T1000 (cell line): ENCODE results near the gene LITAF.
"Not testable (repeated sequence)": the region's sequence is repeated elsewhere in the genome, so short reads cannot be mapped to it uniquely, and the experiment has no call there.

ENCODE experiments used
- DNase-seq: peaks from one replicate; lab custom pipeline; 2025; ENCODE audit warnings: mixed read lengths; lab: John Stamatoyannopoulos, UW

LITAF gene

DNA sequence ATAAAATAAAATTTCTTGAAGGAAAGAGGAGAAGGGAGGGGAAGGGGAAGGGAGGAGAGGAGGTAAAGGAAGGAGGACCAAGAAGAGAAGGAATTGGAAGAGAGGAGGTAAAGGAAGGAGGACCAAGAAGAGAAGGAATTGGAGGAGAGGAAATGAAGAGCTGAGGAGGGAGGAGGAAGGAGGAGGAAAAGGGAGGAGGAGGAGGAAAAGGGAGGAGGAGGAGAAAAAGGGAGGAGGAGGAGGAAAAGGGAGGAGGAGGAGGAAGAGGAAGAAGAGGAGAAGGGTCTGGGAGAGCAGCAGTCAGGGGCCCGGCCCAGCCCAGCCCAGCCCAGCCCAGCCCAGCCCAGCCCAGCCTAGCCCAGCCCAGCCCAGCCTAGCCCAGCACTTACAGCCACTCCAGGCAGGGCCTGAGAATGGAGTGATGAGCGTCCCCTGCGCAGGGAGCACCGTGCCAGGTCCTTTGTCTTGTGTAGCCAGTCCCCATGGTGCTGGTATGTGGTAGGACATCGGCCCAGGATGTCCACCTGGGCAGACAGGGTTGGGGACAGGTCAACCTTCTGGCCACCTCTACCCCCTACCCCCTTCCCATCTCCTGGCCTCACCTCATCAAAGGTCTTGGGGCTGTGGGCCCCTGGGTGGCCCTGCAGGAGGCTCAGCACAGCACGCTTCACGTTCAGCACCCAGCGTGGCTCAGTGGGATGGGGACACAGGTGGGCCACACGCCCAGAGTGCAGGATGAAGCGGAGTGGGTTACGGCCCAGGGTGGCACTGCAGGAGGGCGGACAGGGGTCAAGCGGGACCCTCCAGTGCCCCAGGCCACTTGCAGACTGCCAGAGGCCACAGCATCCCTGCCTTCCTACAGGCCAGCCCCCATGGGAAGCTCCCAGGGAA lies 70.9 kb downstream of the LITAF start:
- DNase-seq: no peak

- DNase-seq: no peak
Measured at GRCh38 chr16:11514283-11514682, 72.4 kb downstream of the LITAF start.

GRCh38 chr16:11513366-11513765 lies 73.4 kb downstream of the LITAF start:
- not testable (repeated sequence) for DNase-seq

GRCh38 chr16:11511801-11512200 lies 74.9 kb downstream of the LITAF start:
- DNase-seq: no peak

DNA sequence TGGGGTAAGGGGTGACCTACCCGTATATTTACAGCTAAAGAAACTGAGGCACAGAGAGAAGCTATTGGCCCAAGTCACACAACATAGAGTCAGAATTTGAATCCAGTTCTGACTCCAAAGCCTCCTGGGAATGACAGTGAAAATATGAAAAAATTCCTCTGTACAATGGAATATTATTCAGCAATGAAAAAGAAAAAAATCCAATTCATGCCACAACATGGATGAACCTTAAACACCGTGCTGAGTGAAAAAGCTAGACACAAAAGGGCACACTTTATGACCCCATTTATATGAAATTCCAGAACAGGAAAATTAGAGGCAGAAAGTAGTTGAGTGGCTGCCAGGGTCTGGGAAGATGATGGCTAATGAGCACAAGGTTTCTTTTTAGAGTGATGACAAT lies 75.4 kb downstream of the LITAF start:
- no peak for DNase-seq

GRCh38 chr16:11510178-11510973 lies 76.3 kb downstream of the LITAF start:
- no peak for DNase-seq

GRCh38 chr16:11507991-11508390 lies 78.7 kb downstream of the LITAF start:
- DNase-seq: no peak

GRCh38 chr16:11507350-11507749 lies 79.4 kb downstream of the LITAF start:
- DNase-seq: no peak

GRCh38 chr16:11506741-11507305 lies 79.9 kb downstream of the LITAF start:
- no peak for DNase-seq

DNA sequence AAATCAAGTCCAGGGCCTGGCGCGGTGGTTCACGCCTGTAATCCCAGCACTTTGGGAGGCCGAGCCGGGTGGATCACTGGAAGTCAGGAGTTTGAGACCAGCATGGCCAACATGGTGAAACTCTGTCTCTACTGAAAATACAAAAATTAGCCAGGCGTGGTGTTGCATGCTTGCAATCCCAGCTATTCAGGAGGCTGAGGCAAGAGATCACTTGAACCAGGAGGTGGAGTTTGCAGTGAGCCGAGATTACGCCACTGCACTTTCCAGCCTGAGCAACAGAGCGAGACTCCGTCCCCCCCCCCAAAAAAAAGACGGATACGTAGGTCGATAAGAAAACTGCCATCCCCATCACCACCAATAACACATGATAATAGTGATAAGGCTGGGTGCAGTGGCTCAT lies 82.5 kb downstream of the LITAF start:
- not testable (repeated sequence) for DNase-seq

GRCh38 chr16:11503566-11503965 lies 83.2 kb downstream of the LITAF start:
- no peak for DNase-seq

DNA sequence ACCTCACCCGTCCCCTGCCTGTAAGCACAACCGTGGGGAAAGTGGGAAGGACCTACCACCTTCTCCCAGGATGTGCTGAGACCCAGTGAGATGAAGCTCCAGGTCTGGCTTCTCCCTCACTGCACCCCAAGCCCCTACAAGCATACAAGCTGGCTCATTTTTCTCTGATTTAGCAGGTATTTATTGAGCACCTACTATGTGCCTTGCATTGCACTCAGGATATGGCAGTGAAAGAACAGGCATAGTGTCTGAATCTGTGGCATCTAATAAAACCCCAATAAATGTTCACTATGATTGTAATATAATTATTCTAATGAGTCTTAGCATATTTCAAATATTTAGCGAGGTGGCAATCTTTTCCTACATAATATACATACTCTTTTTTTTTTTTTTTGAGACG lies 84.5 kb downstream of the LITAF start:
- no peak for DNase-seq

DNA sequence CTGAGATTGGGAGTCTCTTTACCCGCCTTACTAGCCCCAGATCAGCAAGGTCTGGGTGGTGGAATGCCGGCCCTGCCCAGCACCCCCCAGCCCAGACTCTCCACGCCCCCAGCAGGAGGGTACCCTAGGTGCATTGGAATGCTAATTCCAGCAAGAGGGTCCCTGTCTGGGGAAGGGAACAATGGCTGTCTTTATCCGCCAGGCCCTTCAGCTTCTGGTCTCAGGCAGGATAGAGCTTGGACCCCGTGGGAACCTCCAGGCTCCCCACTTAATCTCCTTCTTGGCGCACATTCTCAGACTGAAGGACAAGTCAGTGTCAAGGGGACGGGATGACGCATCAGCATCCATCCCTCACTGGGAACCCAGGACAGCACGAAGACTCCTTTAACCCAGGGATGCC lies 85.1 kb downstream of the LITAF start:
- no peak for DNase-seq

GRCh38 chr16:11500700-11501346 lies 85.9 kb downstream of the LITAF start:
- no peak for DNase-seq

- no peak for DNase-seq
Measured at GRCh38 chr16:11499295-11500089, 87.2 kb downstream of the LITAF start.

GRCh38 chr16:11498683-11499082 lies 88.0 kb downstream of the LITAF start:
- DNase-seq: no peak

DNA sequence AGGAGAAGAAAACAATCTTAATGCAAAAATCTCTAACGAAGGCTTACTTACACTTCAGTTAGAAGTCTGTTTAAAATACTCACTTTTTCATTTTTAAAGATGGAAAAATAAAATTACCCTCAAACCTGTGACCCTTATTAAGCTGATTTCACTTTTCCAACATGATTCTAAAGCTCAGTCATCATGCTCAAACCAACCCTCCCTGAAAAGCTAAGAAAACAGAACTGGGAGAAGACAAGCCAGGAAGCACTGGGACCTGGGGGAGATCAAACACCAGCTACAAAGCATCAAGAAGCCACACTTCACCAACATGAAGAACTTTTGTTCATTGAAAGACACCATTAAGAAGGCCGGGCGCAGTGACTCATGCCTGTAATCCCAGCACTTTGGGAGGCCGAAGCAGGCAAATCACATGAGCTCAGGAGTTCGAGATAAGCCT lies 88.8 kb downstream of the LITAF start:
- DNase-seq: no peak
